Stimulated activated CD4-positive, alpha-beta T cell treated with anti-CD3 and anti-CD28 coated beads, Interleukin-15, amount 100 ng/mL, for 48 hours (primary cell): Measurements from ENCODE around the gene SLC18A3.

ENCODE experiments used
- DNase-seq, 2 donors: peaks; one replicate each; pipeline ENCODE4 v3.0.0-alpha.2; 2020; ENCODE audit warnings: low read depth in 2 of 2

Gene SLC18A3

DNA sequence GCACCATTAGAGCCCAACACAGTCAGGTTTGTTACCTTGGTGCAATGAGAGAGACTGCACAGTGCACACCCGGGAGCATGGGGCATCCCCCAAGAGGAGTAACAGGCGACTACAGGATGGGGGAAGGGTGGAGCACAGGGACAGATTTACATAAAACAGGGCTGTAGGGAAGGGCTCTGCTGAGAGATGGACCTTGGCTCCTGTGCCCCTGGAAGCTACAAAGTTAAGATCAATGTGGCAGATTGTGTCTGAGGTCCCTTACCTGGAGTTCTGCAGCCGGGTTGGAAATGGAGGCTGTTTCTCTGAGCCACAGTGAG lies 13.7 kb upstream of the SLC18A3 start:
- DNase-seq = no peak

DNA sequence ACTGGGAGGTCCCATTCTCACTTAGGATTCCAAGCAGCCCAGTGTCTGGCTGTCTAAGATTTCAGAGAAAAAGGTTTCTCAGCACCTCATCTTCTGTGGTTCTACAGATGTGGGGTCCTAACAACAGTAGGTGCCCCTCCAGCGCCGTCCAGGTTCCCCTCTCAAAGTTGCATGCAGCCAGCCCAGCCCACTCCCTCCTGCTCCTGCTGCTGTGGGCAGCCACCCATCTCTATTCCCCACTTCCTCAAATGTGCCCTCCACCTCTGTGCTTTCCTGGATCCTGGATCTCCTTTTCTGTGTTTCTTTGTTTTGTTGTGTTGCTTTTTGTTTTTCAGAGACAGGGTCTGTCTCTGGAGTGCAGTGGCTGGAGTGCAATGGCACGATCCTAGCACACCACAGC lies 13.3 kb upstream of the SLC18A3 start:
- no peak for DNase-seq

DNA sequence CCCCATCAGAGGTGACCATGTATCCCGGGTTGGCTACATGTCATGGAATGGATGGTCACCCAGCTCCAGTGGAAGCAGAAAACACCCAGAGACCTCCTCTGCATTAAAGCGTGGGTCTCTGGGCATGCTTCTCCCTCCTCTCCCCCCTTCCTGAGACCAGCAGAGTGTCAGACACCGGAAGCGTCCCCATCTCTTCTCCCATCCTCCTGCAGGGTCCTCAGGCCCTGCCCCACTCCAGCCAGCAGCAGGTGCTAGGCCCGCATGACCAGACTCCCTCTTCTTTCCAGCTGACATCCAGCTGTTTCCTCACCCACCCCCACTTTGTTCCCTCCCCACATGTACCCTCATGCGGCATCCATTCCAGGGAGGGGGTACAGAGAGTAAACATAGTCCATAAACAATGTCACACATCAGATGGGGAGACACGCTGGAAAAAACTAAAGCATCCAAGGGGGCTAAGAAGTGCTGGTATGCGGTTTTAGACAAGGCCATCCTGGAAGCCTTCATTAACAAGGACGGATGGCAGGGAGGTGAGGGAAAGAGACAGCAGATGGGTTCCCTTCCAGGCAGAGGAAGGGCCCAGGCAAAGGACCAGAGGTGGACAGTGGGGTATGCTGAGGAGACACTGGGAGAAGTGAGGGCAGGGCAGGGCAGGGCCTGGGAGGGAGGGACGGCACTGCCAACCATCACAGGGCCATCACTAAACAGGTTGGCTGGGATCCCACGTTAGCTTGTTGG lies 12.5 kb upstream of the SLC18A3 start:
- DNase-seq = no peak

DNA sequence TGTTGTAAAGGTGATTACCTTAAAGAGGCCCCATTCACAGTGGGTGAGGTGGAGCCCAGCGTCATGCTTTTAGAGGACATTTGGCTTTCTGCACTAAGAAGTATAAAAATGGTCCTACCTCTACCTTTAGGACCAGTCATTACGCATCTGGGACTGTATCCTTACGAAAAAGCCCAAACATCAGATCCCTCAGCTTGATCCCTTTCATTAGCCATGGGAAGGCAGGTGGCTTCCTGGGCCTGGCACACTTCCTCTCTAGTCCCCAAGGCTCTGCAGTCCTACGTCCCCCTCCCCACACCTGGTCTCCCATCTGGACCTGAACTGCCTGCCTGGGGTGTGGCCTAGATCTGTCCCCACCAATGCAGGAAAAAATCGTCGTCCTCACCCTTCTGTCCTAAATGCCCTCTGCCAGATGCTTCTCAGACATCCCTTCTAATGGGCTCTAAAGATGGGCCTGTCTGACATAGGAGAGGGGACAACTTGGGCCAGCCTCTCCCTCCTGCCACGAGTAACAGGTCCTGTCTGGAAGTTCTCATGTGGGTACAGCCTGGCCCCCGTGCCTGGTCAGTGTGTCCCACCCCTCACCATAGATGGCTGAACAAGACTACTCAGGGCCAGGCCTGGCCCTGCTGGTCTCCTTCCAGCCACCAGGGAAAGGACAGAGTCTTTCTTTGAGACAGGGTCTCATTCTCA lies 11.8 kb upstream of the SLC18A3 start:
- DNase-seq = no peak

DNA sequence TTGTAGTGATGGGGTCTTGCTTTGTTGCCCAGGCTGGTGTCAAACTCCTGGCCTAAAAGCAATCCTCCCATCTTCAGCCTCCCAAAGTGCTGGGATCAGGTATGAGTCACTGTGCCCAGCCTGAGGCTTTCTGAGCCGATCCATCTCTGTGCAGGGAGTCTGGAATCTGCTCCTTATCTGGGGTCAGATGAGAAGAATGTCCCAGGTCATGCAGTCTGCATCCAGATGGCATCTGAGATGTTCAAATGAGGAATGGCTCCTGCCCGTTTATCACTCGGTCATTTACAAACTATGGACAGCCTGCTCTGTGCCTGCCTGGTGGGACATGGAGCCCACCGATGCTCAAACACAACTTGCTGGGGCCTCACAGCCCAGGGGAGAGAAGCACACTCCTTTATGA lies 11.1 kb upstream of the SLC18A3 start:
- DNase-seq = no peak

GRCh38 chr10:49599546-49599945 lies 10.6 kb upstream of the SLC18A3 start:
- DNase-seq = no peak

GRCh38 chr10:49600046-49600445 lies 10.1 kb upstream of the SLC18A3 start:
- no peak for DNase-seq

DNA sequence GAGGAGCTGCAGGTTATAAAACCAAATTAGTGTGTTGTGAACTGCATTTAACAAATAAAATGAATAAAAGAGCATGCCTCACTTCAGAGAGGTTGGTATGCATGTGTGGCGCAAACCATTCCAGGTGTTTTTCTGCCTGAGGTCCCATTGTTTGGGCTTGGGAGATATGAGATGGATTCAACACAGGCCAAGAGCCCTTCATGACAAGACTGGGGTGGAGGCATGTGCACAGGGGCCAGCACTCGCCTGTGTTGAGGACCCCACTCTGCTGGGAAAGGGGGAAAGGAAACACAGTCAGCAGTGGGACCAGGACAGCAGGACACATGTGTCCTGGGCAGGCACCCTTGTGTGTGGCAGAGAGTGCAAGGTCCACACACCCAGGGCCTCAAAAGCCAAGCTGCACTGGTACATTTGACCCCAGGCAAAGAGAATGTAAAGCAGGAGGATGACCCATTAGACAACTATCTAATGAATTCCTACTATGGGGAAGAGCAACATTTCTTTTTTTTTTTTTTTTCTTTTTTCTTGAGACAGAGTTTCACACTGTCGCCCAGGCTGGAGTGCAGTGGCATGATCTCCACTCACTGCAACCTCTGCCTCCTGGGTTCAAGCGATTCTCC lies 9.2 kb upstream of the SLC18A3 start:
- DNase-seq = no peak

- DNase-seq = no peak
Measured at GRCh38 chr10:49601857-49602256, 8.3 kb upstream of the SLC18A3 start.

GRCh38 chr10:49602380-49603023 lies 7.6 kb upstream of the SLC18A3 start:
- DNase-seq = no peak

DNA sequence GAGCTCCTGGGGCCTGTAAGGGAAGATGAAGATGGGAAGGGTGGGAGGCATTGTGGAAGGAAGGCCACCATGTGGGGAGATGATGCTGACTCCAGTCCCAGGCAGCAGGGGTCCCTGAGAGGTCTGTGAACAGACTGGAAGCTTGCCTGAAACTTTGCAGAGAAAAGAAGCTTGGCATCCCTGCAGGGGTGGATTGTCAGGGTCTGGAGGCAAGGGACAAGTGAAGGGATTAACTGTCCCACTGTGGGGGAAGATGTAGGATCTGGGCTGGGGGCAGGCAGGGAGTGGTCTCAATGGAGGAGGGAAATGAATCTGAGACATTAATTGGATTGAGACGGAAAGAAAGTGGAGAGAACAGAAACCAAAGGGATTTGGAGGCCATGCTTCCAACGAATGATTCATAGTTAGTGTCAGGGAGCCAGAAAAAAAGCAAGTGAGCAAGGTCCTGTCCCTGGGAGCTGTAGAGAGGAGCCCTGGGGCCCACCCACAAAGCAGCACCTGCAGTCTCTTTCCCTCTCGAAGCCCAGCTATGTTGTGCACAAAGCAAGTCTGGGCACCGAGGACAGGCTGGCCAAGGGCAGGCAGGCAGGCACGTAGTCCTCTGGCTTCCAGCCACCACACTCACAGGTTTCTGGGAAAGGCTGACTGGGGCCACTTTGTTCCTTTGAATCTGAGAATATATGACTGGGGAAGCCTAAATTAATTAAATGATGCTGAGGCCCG lies 4.7 kb upstream of the SLC18A3 start:
- DNase-seq = no peak

- DNase-seq = no peak
Measured at GRCh38 chr10:49605939-49606509, 4.1 kb upstream of the SLC18A3 start.

- DNase-seq = peak; percentile 26 to 55
Measured at GRCh38 chr10:49606981-49607535, 3.1 kb upstream of the SLC18A3 start.

GRCh38 chr10:49608166-49609005 lies 1.7 kb upstream of the SLC18A3 start:
- DNase-seq = no peak

- no peak for DNase-seq
Measured at GRCh38 chr10:49609006-49609282, 1.2 kb upstream of the SLC18A3 start.

- DNase-seq = no peak
Measured at GRCh38 chr10:49609283-49610113, 612 bp upstream of the SLC18A3 start.

GRCh38 chr10:49610458-49611165 lies 502 bp downstream of the SLC18A3 start:
- DNase-seq = no peak

DNA sequence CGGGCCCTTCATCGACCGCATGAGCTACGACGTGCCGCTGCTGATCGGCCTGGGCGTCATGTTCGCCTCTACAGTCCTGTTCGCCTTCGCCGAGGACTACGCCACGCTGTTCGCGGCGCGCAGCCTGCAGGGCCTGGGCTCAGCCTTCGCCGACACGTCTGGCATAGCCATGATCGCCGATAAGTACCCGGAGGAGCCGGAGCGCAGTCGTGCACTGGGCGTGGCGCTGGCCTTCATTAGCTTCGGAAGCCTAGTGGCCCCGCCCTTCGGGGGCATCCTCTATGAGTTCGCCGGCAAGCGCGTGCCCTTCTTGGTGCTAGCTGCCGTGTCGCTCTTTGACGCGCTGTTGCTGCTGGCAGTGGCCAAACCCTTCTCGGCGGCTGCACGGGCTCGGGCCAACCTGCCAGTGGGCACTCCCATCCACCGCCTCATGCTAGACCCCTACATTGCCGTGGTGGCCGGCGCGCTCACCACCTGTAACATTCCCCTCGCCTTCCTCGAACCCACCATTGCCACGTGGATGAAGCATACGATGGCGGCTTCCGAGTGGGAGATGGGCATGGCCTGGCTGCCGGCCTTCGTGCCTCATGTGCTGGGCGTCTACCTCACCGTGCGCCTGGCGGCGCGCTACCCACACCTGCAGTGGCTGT lies 1.2 kb downstream of the SLC18A3 start:
- DNase-seq = no peak
